Activated T-cell treated with anti-CD3 and anti-CD28 coated beads, Interleukin-2, amount 50 U/mL, for 1 hour (primary cell): ENCODE measurements around the gene APBB1.

ENCODE experiments used
- DNase-seq: peaks from one replicate; pipeline ENCODE4 v3.0.0-alpha.2; 2020

The APBB1 gene

DNA sequence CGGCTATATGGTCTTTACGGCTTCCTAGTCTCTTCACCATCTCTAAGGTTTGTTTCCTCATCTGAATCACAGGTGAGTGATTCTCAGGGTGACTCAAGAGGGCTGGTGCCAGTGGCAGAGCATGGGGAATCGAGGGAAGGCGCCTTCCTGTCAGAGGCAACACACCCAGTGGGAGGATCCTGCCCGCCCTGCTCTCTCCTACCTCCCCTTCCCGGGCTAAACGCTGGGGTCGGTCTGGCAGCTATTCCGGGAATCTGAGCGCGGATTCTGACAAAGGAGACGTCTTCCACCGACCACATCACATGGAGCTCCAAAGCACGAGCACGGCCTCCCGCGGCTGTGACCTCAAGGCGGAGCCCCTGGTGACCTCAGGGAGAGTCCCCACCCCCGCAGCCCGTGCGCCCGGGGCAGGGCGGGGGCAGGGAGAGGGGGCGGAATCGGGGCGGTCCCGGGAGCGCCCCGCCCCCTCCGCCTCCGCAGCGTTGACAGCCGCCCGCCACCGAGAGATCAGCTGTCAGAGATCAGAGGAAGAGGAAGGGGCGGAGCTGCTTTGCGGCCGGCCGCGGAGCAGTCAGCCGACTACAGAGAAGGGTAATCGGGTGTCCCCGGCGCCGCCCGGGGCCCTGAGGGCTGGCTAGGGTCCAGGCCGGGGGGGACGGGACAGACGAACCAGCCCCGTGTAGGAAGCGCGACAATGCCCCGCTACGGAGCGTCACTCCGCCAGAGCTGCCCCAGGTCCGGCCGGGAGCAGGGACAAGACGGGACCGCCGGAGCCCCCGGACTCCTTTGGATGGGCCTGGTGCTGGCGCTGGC lies 28.8 kb downstream of the APBB1 start, which contains the start of gene SMPD1:
SMPD1 (plus strand) TSS at position 570 of the 813 bp plus-strand sequence; CDS start at position 695, 125 bp downstream.
- DNase-seq = peak; percentile 96

DNA sequence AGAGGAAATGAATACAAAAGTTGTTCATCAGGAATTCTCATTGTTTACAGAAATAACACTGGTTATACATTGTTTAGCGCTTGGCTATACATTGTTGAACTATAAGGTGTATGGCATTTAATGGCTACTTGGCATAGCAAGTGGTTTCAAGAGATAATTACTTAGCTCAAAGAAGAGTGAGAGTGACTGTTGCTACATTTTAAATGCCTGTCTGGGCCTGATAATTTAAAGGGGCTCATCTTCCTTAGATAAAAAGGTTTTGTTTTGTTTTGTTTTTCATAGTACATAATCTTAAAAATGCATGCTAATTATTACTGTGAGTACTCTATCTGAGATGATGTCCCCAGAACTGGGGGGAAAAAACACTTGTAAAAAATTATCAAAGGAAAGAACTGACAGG lies 30.1 kb downstream of the APBB1 start:
- no peak for DNase-seq

DNA sequence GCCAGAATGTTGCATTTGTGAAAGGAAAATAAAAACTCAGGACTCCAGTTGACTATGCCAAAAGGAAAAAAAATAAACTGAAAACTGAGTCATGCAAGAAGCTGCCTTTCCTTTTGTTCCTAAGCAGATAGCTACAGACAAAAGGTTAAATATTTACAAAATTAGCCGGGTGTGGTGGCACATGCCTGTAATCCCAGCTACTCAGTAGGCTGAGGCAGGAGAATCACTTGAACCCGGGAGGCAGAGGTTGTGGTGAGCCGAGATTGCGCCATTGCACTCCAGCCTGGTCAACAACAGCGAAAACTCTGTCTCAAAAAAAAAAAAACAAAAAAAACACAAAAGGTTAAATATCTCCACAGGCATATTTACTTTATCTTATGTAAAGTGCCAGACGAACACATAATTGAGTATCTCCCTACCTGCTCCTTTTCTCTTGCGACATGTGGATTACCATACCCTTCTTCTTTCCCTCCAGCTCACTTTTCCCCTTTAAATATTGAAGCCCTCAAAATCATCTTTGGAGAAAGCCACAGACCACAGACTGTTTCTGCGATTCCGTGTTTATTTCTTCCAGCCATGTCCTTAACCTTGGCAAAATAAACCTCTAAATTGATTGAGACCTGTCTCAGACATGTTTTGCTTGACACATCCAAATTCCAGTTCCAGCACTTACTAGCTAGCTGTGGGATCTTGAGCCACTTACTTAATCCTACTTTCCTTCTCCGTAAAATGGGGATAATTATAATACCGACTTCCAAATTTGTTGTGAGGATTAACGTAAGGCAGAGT lies 30.9 kb downstream of the APBB1 start:
- DNase-seq = no peak

DNA sequence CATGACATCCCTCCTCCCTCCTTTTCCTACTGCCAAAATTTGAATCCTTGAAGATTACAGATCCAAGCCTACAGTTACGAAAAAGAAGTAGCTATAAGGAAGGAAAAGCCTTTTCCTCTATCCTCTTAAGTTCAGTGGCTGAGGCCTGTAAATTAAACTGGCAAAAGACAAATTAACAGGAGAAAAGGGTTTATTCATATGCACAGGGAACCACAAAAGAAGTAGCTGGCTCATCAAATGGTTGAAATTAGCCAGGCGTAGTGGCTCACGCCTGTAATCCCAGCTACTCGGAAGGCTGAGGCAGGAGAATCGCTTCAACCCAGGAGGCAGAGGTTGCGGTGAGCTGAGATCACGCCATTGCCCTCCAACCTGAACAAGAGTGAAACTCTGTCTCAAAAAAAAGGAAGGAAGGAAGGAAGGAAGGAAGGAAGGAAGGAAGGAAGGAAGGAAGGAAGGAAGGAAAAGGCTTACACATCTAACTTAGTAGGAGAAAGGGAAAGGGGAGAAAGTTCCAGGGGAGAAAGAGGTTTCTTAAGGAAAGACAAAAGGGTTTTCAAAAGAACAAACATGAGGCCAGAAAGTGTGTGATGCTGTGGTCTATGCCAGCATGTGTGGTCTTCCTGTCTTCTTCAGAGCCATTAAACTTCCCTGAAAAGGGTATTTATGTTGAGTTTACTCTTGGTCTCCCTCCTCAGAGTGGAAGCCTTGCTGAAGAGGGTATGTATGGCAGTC lies 33.7 kb downstream of the APBB1 start:
- DNase-seq = no peak

DNA sequence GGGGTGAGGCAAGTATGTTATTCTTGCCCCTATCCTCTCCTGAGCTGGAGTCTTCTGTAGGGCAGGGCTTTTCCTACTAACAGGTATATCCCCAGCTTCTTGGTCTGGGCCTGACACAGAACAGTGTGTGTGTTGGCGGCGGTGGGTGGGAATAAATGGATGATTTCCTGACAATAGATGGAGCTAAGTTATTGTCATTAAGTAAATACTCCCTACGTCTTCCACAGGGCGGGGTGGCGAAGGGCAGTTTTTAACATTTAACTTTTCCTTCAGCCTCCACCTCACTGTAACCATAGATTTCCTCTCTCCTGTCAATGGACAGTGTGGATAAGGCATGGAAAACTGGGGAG lies 40.3 kb downstream of the APBB1 start:
- no peak for DNase-seq

DNA sequence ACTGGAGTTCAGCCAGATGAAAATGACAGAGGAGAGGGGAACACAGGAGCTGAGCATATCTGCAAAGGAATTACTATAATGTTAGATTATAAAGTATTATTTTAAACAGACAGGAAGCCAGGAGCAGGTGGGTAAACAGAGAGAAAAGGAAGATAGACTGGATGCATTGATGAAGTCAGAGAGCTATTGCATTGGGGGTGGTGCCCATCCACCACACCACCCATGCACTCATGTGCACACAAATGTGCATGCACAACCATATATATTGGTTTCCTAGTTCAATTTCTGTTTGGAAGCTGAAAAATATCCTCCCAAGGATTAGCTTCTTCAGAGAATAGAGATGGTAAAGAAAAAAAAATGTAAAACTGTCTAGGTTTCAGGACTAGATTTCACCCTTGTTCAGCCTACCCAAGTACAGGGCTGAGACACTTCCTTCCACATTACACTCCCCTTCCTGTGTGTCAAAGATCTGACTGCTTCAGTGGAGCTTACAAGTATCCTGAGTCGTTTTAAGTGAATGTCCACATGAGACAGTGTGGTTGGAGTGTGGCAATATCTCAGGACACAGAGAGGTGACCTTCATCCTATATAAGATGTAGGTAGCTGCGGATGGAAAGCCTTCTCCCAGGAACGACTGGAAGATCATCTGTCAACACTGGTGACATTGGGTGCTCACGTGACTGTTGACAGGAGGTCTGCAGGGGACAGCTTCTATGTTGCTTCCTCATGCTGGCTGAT lies 40.8 kb downstream of the APBB1 start:
- DNase-seq = no peak

DNA sequence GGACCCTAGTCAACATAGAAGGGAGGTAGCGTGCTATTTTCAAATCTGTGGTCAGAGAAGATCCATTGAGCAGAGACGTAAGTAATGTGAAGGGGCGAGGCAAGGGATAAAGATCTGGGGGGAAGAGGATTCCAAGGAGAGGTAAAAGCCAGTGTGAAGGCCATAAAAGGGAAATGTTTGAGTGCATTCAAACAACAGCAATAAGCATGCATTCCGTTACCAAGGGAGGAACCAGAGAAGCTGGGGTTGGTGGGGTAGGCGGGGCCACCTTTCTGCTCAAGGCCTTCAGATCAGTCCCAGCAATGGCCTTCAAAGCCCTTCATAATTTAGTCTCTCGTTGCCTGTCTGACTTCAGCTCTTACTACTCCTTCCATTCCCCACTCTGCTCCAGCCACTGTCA lies 47.1 kb downstream of the APBB1 start:
- DNase-seq = no peak

DNA sequence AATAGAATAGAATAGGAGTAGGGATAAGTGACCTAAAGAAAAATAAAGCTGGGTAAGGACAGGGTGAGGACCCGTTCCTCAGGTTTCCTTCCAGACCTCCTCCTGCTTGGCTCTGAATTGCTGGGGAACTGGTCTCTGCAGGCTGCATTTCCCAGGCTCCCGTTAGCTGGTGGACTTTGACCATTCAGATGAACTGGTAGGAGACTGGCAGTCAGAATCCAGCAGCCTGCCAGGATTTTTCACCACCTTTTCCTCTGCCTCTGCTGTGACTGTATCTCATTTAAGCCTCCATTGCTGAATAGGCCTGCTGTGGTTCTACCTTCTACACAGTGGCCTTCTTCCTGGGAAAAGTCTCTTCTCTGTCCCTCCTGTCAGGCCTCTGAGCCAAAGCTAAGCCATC lies 53.2 kb downstream of the APBB1 start:
- DNase-seq = no peak

DNA sequence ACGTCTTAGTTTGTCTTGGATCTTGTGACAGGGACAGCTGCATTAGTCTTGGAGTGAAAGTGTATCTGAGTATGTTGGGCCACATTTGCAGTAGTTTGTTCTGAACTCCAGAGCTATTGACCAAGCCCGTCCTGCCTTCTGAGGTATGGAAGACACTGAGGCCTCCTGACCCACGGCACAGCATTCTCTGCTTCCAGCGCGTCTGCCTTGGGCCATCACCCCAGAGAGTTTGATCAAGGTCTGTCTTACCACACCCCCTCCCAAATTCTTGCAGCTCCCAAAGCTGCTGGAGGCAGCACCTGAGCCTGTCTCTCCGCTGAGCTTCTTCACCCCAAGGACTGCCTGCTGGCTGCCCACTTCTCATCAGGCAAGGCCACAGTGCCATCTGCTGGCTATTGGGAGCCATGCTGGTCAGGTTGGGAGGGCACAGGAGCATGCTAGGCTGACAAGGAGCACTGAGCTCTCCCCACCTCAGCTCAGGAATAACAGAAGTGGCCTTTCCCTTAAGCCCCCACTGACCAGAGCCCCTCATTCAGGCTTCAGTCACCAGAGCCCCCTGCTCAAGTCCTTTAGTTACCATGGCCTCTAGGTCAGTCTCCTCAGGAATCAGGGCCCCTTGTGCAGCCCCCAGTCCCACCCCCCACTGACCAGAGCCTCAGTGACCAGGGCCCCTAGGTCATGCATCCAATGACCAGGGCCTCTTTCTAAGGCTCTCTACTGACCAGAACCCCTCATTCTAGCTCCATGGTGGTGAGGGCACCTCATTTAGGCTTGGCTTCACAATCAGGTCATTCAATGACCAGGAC lies 55.8 kb downstream of the APBB1 start:
- DNase-seq = peak; percentile 68

DNA sequence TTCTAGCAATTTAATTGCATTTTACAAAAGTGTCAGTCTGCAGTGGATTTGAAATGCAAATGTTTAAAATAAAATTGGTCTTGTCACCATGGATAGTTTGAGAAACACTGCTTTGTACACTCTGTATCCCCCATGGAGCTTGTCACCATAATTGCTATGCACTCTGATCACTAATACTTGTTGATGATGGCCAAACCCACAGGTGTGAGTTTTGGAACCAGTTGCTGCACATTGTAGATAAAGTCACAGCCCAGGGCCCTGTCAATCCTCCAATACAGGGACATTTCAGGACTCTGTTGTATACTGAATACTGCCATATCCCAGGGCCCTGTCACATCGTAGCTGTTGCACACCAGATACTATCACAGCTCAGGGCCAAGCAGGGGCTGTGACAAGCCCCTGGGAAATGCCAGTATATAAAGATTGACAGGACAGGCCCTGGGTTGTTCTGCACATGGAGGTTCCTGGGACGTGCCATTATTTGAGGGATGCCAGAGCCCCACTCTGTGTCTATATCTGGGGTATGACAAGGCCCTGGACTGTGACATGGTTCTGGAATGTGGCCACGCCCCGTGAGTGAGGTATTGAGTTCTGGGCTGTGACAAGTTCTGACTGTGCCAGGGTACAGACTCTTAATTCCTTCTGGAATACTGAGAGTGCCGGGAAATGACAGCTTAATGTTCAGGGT lies 56.6 kb downstream of the APBB1 start:
- DNase-seq = no peak

DNA sequence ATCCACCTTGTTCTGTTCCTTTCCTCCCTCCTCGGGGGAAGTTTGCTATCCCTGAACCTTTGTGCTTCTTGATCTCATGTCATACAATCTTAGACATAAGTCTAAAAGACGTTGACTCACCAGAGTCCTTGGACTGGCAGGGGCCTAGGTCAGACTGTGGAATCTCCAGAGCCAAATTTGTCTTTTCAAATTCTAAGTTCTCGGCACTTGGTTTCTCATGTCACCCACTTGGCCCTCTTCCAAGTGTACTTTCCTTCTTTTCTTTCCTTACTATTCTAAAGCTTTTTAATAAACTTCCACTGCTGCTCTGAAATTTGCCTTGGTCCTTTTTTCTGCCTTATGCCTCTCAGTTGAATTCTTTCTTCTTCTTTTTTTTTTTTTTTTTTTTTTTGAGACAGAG lies 58.7 kb downstream of the APBB1 start:
- DNase-seq = no peak

DNA sequence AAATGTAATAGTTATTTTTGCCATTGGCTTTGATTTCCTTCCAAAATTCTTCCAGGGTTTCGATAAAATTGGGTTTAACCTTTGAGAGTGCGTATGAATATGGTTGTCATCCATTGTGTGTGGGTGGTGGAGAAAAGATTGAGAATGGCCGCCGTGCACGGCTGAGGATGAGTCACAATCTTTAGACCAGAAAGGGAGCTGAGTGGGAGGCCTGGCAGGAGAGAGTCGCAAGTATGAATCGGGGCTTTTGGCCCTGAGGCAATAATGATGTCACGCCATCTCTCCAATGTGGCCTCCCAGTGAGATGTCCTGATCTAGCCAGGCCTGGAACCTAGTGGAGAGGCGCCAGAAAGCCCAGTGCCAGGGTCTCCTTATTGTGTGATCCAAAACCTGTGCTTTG lies 61.7 kb downstream of the APBB1 start:
- DNase-seq = no peak

DNA sequence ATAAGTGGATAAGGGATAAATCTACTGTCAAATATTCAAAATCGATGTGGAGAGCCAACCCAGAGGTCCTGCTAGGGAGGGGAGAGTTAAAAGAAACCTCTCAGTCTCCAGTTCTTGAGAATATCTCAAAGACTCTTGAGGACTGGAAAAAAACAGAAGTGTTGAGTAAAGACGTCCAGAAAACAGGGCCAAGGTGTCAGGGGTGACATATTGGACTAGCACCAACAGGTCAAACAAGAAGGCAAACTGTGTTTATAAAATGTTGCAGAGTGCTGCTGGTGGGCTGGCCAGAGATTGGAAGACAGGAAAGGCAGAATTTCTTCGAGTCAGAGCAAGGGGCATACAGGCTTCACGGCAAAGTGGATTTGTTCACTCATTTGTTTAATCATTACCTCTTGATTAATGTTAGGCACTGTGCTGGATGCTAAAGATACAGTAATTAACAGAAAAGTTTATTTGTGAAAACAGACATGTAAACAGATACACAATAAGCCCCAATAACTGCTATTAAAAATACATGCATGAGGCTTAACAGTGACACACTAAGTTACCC lies 62.3 kb downstream of the APBB1 start:
- DNase-seq = no peak

DNA sequence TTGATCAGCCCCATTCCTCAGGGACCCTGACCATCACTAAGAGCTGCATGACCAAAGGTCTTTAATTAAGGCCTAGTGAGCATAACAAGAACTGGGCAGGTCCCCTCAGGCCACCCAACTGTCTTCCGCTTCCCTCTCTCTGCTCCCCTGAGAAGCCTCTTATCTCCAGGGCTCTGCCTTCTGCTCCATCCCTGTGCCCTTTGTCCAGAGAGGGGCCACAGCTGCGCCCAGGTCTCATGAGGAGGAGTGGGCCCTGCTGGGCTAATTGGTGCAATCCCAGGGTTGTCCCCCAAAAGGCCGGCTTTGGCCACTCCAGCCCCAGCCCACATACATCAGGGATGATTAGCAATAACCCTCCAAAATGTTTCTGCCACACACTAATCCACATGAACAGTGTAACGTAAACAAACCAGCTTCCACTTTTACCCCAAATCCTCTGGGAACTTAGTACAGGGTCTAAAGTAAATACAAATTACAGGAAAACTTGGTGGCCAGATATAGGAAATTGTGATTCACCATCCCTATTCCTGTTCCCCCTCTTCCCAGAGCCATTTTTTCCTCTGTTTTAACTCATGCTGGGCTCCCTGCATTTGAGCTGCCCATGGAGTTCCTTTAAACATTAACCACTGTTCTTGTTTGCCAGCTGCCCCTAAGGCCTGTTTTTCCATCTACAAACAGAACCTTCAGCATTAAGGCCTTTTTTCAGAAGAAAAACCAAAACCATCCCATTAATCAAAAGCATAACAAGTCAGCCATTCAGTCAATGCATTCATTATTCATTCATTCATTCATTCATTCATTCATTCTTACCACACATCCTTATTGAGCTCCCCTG lies 64.0 kb downstream of the APBB1 start:
- DNase-seq = no peak

DNA sequence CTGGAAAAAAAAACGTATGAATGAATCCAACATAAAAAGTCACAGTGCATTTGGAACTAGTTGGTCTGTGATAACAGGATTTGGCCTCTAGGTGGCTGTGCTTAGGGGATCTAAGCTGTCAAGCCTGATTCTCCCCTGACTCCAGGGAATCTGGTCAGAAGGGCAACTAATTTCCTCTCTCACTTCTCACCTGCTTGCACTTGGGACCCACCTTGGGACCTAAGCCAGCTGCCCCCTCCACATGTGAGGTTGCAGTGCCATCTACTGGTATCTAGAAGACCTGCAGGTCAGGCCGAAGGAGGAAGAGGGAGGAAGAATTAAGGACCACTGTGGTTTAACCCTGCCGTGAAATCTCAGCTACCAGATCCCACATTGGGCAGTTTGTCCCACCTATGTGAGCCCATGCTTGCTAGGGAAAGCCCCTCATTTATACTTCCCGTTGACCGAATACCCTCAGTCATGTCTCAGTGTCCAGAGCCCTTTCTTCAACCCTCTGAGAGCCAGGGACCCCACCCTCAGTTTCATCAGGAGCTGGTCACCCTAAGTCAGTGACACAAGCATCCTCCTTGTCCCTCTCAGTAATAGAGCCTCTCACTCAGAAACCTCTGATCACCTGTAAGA lies 65.4 kb downstream of the APBB1 start:
- DNase-seq = peak; percentile 56

DNA sequence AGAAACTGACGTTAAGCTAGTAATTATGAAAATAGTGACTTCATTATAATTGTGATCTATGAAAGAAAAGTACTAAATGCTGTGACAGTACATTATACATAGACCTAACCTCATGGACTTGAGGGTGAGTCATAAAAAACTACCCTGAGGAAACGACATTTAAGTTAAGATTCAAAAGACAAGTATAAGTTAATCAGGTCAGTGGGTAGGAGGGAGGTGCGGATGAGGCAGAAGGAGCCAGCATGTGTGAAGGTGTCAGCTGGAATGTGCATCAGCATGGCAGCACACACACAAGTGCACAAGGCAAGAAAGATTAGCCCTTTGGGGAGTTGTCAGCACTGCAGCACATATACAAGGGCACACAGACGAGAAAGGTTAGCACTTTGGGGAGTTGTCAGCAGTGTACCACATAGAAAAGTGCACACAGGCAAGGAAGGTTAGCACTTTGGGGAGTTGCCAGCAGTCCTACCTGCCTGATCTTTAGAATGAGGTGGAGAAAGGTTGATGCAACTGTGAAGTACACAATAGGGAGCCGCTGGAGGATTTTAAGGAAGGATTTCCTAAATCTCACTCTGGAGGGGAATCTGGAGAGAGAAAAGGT lies 67.0 kb downstream of the APBB1 start:
- DNase-seq = no peak

DNA sequence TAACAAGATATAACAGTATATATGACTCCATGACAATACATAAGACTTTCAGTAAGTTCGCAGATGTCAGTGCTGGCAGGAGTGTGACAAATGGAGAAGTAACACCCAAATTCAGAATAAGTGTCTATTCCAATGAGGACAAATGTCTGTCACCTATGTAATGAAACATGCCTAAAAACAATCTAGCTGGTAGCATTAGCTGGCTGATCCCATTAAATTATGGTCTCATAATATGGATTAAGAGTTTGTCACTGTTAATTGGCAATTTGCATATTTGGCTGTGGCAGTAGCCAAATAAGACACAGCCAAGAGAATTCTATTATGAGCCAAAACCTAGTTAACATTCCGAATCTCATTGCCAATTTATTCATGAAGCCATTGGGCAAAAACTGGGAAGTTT lies 68.4 kb downstream of the APBB1 start:
- no peak for DNase-seq

DNA sequence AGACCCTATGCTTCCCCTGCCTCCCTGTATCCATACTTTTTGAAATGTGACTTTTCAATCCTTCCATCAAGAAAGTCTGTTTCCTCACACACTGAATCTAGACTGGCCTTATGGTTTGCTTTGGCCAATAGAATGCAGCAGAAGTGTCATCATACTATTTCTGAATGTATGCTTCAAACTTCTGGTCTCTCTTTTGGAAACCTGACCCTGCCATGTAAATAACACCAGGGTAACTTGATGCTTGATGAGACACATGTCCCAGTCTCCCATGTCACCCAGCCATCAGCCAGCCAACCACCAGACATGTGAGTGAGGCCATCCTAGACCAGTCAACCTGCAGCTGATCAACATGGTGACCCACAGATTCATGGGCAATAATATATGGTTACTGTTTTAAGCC lies 68.9 kb downstream of the APBB1 start:
- DNase-seq = no peak

DNA sequence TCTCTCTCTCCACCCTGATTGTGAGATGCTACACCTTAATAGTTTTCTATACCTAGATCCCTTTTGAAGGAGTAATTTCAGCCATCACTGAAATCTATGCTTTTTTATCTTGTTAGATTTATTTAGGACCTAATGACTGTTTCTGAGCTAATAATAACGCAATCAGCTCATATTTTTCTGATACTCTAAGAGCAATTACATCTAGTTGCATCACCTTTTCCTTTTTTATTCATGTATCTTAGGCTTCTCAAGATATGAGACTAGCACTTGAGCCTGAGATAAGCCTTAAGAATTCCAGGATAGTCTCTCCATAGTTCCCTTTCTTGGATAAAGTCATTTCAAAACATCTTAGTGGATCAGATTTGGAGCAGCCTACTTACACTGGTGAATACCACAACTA lies 73.5 kb downstream of the APBB1 start:
- DNase-seq = no peak
